C4-2B (cell line): ENCODE results near the gene LANCL2.
"Not testable (repeated sequence)": the region's sequence is repeated elsewhere in the genome, so short reads cannot be mapped to it uniquely, and the experiment has no call there.

Experiments
- H3K27ac ChIP-seq: fragments of 450-650 bp; 2 replicates; pipeline ENCODE4 v1.5.1; 2017
- ZFX ChIP-seq: fragments of 450-650 bp; IDR thresholded peaks from 2 replicates; pipeline ENCODE4 v1.6.1; 2017
- TF ChIP-seq, protein P1 (sequence below): fragments of 450-650 bp; conservative IDR thresholded peaks from 2 replicates; pipeline ENCODE4 v1.5.1; 2017; ENCODE audit warnings: mild to moderate bottlenecking

The LANCL2 gene

DNA sequence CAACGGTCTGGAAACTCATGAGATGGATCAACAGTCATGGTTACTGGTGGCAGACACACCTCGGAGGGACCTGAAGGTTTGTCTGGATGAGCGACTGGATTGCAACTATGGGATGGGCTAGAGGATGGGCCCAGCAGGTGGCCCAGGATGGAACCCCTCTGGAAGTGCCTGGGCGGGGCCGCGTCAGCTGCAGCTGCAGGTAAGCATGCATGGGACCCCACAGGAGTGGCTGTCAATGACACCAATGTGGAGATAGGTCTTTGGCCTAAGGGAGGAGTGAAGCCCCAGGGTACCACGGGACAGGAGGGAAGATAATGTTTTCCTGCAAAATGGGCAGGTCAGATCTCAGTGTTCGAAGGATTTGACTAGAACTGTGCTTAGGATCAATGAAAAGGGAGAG is 103.4 kb downstream of the LANCL2 start:
- H3K27ac ChIP-seq, result peak overlapping the region; percentile 14; the same call in 1 of the 2 replicates

DNA sequence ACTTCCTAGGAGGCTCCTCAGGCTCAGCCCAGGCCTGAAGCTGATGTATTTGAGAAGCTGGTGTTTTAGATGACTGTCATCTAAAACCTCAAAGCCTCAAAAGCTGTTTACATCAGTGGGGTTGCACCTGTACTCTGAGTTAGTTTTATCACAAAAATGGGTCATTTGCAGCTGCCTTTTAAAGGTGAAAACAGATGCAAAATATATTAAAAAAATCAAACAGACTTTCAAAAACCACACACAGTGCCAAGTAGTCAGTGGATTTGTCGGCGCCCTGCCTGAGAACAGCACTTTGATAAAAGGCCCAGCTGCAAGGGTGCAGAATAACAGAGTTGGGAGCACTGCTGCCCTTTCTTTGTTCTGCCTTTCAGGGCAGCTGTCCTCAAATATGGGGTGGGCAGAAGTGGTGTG is 104.1 kb downstream of the LANCL2 start:
- TF ChIP-seq, protein P1, sequence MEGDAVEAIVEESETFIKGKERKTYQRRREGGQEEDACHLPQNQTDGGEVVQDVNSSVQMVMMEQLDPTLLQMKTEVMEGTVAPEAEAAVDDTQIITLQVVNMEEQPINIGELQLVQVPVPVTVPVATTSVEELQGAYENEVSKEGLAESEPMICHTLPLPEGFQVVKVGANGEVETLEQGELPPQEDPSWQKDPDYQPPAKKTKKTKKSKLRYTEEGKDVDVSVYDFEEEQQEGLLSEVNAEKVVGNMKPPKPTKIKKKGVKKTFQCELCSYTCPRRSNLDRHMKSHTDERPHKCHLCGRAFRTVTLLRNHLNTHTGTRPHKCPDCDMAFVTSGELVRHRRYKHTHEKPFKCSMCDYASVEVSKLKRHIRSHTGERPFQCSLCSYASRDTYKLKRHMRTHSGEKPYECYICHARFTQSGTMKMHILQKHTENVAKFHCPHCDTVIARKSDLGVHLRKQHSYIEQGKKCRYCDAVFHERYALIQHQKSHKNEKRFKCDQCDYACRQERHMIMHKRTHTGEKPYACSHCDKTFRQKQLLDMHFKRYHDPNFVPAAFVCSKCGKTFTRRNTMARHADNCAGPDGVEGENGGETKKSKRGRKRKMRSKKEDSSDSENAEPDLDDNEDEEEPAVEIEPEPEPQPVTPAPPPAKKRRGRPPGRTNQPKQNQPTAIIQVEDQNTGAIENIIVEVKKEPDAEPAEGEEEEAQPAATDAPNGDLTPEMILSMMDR, result no peak
- TF ChIP-seq ZFX, result no peak
- H3K27ac ChIP-seq, result no peak overlapping the region

More for the DNA sequence above, 103.4 kb downstream of the LANCL2 start:
- TF ChIP-seq ZFX, result no peak
- TF ChIP-seq, protein P1, result no peak

DNA sequence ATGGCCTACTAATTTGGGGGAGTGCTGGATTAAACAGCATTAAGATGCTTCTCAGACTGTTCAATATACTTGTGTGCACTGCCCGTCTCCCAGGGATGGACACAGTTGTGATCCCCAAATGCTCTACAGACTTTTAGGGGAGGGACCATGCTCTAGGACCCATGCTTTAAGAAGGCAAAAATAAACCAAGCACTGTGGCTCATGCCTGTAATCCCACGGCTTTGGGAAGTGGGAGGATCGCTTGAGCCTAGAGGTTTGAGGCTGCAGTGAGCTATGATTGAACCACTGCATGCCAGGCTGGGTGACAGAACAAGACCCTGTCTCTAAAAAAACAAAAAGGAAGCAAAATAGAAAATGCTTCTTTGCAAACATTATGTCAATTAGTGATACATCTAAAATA is 104.6 kb downstream of the LANCL2 start:
- no peak overlapping the region for H3K27ac ChIP-seq
- no peak for TF ChIP-seq ZFX
- TF ChIP-seq, protein P1, result no peak

DNA sequence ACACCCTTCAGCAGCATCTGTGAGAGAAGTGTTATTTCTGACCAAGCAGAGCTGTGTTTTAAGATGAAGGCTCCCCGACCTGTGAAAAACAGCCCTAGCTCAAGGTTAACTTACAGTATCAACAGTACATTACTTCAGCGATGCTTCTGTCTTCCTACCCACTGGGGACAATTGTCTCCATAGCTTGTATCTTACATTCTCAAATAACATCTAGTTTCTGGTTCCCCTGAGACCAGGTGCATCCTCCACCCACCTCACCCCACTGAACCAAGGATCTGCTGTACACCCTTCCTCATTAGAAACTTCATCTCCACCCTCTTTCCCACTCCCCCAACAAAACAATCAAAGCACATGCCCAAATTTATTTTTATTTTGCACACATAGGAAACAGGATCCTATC is 105.1 kb downstream of the LANCL2 start:
- no peak overlapping the region for H3K27ac ChIP-seq
- TF ChIP-seq, protein P1, result no peak
- no peak for TF ChIP-seq ZFX

DNA sequence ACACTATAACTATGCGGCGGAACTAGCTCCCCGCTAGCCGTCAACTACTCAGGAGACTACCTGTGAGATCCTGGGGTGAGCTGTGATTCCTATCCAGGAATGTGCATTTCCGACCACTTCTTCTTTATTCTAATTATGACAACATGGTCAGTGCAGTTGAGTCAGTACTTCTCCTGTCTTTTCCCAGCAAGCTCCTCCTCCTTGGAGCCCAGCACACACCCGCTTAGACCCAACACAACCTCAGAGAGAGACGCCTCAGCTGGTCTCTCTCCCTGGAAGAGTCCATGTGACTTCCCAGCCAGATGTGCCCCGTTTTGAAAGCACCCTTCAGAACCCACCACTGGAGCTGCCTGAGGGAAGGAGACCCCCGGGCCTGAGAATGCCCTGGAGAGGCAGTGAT is 106.5 kb downstream of the LANCL2 start:
- H3K27ac ChIP-seq, result not testable (repeated sequence)

DNA sequence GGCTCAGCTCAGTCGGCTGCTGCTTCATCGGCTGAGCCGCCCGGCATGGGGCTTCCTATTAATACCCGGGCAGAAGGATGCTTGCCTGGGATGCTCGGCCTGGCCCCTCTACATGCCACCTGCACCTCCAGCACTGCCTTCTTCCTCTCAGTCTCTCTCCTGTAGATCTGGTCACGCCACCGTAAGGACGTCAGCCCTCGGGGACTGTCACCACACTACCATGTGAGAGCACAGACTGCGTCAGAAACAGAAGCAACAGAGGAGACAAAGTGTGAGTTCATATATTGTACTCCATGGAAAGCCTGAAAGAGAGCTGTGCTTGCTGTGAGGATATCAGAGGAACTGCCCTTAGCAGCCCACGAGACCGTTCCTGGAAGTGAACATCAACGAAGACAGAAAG is 107.3 kb downstream of the LANCL2 start:
- H3K27ac ChIP-seq, result not testable (repeated sequence)

DNA sequence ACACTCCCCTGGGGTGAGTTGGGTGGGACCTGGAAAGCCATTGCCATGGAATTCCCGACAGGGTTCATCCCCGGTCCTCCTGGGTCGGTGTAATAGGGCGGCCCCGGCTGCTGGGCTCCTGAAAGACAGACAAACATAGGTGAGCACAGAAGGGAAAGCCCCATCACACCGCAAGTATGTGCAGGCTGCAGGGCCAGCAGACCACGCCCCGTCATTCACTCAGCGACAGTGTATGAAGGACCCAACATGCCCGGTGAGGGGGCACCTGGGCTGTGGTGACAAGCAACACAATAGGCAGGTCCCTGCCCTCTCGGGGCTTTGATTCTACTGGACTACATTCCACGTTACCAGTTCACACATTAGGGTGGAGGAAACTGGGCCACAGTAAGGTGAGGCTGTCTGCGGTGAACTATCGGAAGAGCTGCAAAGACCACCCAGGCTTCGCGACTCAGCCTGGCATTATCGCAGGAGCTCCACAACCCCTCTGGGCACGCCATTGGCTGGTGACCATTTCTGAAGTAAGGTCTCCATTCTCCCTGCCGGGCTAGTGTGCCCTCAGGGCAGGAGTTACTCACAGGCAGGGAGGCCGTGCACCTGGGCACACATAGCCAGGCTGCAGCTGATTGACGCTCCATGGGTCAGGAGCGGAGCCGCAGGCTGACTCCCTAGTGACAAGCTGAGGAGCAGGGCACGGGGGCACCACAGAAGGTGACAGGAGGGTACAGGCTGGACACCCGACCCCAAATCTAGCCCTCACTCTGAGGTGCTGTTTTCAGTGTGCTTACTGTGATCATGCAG is 108.0 kb downstream of the LANCL2 start:
- no peak overlapping the region for H3K27ac ChIP-seq
- TF ChIP-seq, protein P1, result no peak
- TF ChIP-seq ZFX, result no peak

DNA sequence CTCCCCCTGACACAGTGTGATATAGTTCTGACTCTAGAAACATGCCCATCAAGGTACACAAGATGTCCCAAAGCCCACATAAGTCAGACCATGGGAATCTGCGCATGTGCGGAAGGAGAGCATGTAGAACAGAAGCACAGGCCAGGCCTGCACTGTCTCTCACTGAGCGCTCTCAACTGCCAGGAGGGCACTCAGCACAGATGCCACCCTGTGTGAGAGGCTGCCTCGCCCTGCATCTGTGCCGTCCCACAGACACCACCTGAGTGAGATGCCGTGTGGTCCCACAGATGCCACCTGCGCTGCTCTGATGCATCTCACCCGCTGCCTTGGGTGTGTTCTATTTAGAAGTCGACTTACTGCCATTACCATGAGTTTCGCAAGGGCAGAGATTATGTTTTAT is 108.8 kb downstream of the LANCL2 start:
- TF ChIP-seq ZFX, result no peak
- TF ChIP-seq, protein P1, result no peak

More for the DNA sequence above, 108.8 kb downstream of the LANCL2 start:
- H3K27ac ChIP-seq, result no peak overlapping the region
